CD4-positive, alpha-beta T cell treated with Interleukin-17A for 4 hours (primary cell): ENCODE measurements around the gene TNFRSF25.
"Not testable (repeated sequence)": the region's sequence is repeated elsewhere in the genome, so short reads cannot be mapped to it uniquely, and the experiment has no call there.

ENCODE experiments used
- DNase-seq: peaks from one replicate; pipeline ENCODE4 v3.0.0-alpha.2; 2020; ENCODE audit warnings: mixed read lengths

TNFRSF25 gene

DNA sequence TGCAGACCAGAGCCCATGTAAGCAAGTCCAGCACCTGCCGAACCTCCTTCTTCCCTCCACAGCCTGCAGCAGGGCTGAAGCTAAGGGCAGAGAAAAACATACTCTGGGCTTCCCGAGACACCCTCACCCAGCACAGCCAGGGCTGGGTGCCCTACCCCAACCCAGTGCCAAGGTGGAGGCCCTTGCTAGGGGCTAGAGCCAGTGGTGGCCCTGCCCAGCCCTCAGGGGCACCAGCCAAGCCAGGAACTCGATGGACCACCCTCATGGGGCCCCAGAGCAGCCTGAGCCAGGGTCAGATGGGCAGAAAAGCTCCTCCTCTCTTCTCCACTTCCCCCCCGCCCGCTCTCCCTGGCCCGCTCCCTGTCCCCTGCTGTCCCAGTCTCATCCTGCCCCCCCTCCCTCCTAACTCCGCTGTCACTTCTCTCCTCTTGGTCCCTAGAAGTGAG is 15.9 kb downstream of the TNFRSF25 start:
- DNase-seq = no peak

GRCh38 chr1:6448749-6449631 is 17.0 kb downstream of the TNFRSF25 start:
- peak; percentile 68 for DNase-seq

- peak; percentile 74 for DNase-seq
Measured at GRCh38 chr1:6447818-6448748, 17.9 kb downstream of the TNFRSF25 start.

GRCh38 chr1:6447016-6447817 is 18.8 kb downstream of the TNFRSF25 start:
- no peak for DNase-seq

- DNase-seq = no peak
Measured at GRCh38 chr1:6446665-6447015, 19.3 kb downstream of the TNFRSF25 start.

DNA sequence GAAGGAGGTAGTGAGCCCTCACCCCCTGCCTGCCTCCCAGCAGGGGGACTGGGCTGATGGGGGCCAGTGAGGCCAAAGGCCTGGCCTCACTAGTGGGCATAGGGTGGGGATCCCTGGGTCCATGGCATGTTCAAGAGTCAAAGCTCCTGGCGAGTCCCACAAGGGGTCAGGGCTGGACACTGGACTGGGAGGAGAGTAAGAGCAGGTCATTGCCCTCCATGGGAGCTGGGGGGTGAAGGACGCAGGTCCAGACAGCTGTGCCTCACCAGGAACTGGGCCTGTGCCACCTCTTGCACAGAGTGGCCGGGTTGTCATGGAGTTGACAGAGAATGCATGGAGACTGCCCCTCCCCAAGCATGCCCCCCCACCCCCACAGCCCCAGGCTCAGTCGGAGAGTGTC is 20.0 kb downstream of the TNFRSF25 start:
- not testable (repeated sequence) for DNase-seq

GRCh38 chr1:6445062-6445763 is 20.8 kb downstream of the TNFRSF25 start:
- DNase-seq = peak; percentile 67

GRCh38 chr1:6444377-6444776 is 21.6 kb downstream of the TNFRSF25 start:
- DNase-seq = no peak

DNA sequence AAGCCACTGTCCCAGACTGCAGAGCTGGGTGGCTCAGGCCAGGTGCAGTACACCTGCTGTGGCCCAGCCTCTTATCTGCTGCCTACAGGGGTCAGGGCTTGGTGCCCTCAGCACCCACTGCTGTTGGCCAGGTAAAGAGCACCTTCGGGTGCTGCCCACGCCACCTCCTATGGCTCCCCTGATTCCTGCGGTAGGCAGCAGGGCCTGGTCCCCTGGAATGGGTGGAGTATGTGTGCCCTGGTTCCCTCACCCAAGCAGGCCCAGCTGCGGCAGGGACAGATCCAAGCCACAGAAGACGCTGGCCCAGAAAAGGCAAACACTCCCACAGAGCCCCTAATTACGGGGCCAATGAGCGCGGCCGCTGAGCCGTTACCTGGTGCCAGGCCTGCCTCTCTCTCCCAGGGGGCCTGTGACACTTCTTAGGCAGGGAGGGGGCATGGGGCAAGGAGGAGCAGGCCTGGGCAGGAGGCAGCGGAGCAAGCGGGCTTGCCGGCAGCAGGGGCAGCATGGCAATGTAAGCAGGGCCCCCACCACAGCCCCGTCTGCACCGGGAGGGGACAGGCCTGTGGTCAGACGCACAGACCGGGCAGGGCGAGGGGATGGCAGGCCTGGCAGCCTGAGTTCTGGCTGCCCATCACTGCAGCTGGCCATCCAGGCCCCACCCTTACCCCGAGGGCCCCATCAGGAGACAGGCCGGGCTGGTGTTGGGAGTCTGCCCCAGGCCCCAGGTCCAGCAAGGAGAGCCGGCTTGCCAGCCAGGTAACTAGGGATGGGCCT is 22.4 kb downstream of the TNFRSF25 start:
- no peak for DNase-seq

GRCh38 chr1:6441586-6441985 is 24.4 kb downstream of the TNFRSF25 start:
- DNase-seq = no peak

DNA sequence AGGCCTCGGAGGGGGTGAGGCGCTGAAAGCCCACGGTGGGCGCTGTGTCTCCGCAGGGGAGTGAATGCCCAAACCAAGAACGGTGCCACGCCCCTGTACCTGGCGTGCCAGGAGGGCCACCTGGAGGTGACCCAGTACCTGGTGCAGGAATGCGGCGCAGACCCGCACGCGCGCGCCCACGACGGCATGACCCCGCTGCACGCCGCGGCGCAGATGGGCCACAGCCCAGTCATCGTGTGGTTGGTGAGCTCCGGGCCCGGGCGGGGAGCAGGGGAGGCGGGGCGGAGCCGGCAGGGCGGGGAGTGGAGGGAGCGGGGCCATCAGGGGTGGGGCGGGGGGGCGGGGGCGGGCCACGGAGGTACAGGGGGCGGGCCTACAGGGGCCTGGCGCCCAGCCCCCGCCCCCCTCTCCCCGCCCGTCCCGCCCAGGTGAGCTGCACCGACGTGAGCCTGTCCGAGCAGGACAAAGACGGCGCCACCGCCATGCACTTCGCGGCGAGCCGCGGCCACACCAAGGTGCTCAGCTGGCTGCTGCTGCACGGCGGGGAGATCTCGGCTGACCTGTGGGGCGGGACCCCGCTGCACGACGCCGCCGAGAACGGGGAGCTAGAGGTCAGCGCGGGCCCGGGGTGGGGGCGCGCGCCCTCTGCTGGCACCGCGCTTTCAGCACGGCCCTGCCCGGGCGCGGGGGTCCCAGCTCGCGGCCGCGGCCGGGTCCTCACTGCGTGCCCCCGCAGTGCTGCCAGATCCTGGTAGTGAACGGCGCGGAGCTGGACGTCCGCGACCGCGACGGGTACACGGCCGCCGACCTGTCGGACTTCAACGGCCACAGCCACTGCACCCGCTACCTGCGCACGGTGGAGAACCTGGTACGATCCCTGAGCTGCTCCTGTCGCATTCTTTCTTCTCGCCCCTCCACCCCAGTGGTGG is 25.5 kb downstream of the TNFRSF25 start:
- peak; percentile 89 for DNase-seq

DNA sequence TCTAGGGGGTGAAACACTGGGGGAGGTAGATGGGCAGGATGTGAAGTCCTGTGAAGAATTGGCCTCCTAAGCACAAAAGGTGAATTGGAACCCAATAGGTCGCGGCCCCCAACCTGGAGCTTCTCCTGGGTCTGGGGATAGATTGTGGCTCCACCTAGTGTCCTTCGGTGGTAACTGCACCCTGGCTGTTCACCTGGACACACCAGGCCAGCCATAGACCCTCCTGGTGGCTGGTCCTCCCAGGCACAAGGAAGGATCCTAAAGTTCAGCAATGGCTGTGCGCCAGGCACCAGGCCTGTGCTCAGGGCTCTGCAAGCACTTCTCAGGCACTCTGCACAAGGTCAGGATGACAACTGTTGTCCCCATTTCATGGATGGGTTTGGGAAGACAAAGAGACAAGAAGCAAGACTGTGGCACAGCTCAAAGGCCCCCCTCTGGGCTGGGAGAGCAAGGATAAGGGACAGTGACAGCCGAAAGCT is 27.9 kb downstream of the TNFRSF25 start:
- DNase-seq = peak; percentile 79

- not testable (repeated sequence) for DNase-seq
Measured at GRCh38 chr1:6437012-6437700, 28.8 kb downstream of the TNFRSF25 start.

DNA sequence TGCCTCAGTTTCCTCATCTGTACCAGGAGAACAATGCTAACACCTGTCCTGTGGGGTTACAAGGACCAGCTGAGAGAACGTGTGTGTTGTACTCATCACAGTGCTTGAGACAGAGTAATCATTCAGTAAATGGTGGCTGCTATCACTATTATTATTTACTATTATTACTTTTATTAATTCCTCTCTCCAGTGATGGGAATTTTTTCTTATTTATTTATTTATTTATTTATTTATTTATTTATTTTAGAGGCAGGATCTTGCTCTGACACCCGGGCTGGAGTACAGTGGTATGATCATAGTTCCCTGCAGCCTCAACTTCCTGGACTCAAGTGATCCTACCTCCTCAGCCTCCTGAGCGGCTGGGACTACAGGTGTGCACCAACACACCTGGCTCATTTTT is 29.7 kb downstream of the TNFRSF25 start:
- DNase-seq = not testable (repeated sequence)

DNA sequence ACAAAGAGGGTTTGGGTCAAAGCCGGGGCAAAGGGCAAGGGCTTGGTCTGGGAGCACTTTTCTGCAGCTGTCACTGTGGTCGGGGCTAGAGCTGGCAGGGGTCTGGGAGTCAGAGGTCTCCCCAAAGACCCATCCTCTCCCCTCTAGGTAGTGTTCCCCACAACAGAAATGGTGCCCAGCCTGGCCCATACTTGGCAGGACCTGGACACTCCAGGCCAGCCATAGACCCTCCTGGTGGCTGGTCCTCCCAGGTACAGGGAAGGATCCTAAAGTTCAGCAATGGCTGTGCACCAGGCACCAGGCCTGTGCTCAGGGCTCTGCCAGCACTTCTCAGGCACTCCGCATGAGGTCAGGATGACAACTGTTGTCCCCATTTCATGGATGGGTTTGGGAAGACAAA is 30.4 kb downstream of the TNFRSF25 start:
- DNase-seq = no peak

DNA sequence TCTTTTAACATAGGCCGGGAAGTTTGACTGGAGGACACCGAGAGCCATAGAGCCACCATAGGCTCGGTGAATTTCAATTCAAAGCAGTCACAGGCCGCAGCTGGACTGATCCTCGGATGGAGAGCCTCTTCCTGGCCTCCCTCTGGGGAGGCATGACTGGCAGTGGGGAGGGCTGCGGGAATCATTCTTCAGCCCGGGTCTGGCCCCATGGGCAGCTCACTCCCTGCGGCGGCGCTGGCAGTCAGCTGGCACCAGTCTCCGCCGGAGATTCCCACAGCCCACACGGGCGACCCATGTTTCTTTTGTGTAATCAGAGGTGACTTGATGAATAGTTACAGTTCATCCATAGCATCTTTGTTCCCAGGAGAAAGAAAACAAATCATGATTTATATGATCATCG is 30.8 kb downstream of the TNFRSF25 start:
- DNase-seq = no peak

DNA sequence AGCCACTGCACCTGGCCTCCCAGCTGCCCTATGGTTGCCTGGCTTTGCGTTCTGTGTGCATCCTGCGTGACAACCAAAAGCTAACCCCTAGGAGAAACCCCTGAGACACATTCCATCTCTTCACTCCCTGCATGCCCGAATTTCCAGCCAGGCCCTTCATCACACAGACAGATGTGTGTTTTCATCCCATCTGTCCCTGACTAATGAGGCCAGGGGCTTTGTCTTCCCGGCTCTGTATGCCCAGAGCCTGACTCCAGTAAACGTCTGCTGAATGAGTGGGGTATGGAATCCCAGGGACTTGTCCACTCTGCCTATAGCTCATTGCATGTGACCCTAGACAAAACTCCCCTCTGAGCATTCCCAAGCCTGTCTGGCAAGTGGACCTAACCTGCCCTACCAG is 31.8 kb downstream of the TNFRSF25 start:
- DNase-seq = no peak

DNA sequence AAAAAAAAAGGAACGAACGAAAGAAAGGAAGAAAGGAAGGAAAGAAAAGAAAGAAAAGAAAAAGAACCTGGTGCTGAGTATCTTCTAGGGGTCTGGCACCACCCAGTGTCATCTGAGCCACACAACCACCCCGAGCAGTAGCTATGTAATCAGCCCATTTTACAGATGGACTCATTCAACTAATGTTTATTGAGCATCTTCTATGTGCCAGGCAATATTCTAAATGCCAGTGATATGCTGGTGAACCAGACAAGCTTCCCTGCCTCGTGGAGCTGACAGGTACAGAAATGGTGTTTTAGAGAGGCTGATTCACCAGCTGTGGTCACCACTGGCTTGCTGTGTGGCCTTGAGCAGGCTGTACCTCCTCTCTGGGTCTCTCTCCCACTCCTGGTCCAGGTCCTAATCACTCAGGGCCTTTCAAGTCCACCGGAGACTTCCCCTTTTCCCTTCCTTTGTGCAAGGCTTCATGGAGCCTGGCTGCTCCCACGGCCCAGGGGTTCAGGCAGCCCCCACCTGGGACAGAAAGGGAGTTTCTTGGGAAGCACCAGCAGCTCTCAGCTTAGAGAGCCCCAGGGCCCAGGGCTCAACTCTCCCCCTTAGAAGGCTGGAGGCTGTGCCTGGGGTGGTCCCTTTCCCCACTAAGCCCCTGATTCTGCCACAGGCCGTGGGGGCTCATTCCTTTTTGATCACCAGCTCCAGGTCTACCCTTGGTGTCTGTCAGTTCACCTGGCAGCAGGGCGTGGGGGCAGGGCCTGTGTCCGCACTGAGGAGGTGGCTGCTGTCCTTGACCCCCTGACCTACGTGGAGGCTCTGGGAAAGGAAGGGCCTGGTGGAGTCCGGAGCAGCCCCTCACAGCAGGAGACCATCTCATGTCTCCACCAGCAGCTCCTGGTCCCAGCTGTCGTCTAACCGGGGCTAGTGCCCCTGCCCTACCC is 34.1 kb downstream of the TNFRSF25 start:
- not testable (repeated sequence) for DNase-seq
